Cerebellar cortex (tissue), 1 donor: ENCODE measurements around the gene ARID3A.

Source experiments
- DNase-seq: peaks from one replicate; pipeline ENCODE4 v3.0.0-alpha.2; 2015; ENCODE audit warnings: low spot score

Gene ARID3A

GRCh38 chr19:963486-963951 lies 37.7 kb downstream of the ARID3A start:
- DNase-seq, result no peak

GRCh38 chr19:964116-964520 lies 38.3 kb downstream of the ARID3A start:
- DNase-seq, result no peak

DNA sequence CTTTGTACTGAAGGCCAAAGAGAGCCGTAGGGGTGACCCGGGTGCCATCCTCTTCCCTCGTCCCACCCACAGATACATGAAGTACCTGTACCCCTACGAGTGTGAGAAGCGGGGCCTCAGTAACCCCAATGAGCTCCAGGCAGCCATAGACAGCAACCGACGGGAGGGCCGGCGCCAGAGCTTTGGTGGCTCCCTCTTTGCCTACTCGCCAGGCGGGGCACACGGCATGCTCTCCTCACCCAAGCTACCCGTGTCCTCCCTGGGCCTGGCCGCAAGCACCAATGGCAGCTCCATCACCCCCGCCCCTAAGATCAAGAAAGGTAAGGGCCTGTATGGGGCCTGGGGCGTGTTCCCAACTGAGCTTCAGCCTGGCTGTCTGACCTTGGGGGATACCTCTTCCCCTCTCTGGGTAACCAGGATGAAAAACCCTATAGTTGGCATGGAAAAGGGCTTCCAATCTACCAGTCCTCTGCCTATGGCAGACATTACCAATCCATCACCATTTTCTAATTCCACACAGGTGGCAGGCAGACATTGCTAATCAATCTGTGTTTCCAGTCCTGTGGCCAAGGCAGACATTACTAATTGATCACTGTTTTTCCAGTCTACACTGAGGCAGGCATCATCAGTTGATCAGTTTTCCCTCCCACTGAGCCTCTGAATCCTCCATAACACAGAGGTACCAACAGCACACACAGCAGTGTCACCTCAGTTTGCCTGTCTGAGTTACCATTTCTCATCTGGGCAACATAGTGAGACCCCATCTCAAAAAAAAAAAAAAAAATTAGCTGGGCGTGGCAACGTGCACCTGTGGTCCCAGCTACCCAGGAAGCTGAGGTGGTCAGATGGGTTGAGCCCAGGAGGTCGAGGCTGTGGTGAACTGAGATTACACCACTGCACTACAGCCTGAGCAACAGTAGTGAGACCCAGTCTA lies 39.2 kb downstream of the ARID3A start:
- no peak for DNase-seq

DNA sequence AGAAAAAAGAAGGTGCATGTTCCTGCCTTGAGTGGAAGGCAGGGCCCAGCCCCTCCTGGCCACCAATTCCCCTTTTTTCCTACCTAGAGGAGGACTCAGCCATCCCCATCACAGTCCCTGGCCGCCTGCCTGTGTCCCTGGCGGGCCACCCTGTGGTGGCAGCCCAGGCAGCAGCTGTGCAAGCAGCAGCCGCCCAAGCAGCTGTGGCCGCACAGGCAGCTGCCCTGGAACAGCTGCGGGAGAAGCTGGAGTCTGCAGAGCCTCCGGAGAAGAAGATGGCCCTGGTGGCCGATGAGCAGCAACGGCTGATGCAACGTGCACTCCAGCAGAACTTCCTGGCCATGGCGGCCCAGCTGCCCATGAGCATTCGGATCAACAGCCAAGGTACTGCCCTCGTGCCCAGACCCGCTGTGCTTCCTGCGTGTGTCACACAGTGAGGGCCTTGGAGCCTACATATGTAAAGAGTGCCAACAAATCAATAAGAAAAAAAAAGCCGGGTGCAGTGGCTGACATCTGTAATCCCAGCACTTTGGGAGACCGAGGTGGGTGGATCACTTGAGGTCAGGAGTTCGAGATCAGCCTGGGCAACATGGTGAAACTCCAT lies 40.8 kb downstream of the ARID3A start:
- DNase-seq, result no peak

DNA sequence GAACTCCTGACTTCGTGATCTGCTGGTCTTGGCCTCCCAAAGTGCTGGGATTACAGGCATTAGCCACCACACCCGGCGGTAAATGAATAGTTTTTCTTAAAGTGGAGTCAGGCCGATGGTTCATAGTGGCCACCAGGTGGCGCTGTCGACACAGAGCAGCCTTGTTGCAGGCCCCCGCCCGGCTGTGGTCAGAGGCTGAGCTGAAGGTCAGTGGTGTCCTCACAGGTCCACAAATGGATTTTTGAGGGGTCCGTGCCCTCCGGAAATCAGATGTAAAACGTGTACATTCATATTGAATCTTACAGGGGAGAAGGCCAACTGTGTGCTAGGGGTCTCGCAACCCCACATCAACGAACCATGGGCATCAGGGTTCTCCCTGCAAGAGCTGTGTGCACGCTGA lies 44.9 kb downstream of the ARID3A start:
- no peak for DNase-seq

DNA sequence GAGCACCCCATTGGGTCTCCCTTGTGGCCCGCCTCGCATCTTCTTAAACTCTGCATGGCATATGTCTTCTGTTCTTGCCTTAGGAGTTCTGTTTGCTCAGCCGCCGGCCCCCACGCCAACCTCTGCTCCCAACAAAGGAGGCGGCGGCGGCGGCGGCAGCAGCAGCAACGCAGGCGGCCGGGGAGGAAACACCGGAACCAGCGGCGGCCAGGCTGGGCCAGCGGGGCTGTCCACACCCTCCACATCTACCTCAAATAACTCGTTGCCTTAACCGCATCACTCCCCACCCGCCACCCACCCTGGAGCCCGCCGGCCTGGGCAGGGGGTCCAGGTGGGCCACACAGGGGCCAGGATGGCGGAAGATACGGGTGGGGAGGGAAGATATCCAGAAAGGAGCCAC lies 46.0 kb downstream of the ARID3A start:
- no peak for DNase-seq

DNA sequence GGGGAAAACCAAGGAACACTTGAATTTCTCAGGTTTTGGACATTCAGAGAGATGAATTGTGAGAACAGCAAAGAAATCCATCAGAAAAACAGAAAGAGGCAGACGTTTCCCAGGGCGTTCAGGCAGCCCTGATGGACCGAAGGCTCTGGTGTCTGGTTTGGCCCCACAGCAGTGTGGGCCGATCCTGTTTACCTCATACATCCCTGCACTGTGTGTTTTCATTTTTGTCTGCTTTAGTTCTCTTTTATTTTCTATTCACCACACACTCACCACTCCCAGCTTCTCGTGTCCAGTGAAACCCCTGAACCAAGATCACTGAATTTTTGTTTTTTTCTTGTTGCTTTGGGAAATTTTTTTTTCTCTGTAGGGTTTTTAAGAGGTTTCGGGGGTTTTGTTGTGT lies 46.4 kb downstream of the ARID3A start:
- DNase-seq, result no peak

GRCh38 chr19:973726-974563 lies 48.1 kb downstream of the ARID3A start:
- DNase-seq, result no peak

- no peak for DNase-seq
These were observed 48.9 kb downstream of the ARID3A start for GRCh38 chr19:974564-975257.

DNA sequence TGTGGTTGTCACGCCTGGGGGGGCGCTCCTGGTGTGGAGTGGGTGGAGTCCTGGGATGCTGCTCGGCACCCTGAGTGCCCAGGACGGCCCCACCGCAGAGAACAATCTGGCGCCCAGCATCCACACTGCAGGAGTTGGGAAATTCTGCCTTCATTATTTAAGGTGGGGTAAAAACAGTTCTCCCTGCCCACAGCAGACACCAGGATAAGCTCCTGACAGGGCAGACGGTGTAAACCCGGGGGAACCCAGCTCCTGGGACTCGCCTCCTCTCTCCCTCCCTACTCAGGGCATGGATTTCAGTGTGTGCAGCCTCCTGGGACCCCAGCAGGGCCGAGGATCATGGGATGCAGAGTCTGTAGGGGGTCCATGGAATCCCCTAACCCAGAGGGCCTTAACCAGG lies 50.6 kb downstream of the ARID3A start:
- no peak for DNase-seq

DNA sequence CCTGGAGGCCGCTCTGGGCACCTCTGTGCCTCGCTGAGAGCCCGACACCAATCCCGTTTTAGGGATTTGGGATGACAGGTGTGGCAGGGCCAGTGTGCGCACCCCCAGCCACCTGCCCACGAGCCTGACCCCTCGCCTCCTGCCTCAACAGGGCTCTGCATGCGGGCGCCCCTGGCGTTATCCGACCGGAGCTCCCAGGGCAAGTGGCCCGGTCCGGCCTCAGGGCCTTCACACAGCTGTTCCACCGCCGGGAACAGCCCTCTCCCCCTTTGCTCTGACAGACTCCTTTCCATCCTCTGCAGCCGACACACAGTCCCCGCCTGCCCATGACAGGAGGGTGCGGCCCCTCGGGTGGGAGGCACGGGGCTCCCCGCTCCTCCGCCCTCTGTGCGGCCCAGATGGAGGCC lies 51.2 kb downstream of the ARID3A start:
- no peak for DNase-seq

- DNase-seq, result no peak
These were observed 53.5 kb downstream of the ARID3A start for GRCh38 chr19:979318-979741.

DNA sequence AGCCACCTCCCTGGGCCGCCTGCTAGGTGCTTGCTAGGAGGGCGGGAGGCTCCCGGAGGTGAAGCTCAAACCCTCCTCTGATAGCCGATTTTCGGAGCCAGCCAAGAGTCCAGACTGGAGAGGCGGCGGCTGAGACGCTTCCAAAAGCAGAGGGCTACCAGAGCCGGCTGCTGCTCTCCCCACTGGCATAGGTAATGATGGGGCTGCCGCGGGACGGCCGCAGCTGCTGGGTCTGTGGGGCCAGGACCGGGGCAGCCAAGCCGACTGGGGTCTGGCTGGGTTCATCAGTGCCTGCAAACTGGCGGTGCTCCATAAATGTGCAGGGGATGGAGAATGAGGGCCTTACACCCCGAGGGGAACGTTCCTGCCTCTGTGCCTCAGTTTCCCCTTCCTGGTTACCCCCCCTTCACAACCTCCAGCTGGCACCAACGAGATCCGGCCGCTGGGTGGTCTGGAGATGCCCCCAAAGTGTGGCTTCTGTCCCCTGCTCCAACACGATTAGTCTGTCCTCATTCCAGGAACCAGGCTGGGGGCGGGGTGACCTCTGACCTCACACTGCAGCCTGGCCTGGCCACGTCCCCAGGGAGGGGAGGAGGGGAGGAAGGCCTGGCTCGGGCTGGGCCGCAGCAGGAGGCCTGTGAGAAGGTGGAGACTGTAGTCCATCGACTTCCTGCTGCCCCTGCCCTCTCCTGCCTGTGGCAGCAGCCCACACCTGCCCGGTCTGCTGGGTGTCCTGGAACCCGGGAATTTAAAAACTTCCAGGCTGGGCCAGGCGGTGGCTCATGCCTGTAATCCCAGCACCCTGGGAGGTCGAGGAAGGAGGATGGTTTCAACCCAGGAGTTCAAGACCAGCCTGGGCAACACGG lies 54.5 kb downstream of the ARID3A start:
- peak; percentile 63 for DNase-seq

DNA sequence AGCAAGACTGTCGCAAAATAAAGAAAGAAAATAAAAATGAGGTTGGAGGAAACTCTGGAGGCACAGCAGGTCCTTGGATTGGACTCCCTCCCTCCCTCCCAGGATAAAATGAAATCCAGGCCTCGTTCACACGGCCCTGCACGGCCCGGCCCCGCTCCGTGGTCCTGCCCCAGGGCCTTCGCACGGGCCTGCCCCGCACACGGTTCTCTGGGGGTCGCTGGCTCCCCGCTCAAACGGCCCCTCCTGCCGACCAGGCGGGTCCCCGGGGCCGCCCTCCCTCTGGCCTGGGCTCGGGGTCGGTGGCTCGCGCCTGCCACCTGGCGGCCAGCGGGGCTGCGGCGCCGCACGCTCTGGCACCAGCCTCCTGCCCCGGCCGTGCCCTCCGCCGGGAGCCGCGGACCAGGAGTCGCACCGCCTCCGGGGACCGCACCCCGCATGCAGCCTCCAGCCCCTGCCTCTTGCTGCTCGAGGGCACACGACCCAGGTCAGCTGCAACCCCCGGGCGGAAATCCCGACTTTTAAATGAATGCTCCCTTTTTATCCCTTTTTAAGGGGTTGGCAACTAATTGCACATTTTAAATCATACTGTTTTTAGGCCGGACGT lies 56.8 kb downstream of the ARID3A start:
- peak; percentile 64 for DNase-seq

GRCh38 chr19:984165-984967 lies 58.5 kb downstream of the ARID3A start, which contains the start of gene WDR18:
Gene WDR18, plus strand, starts transcription at chr19:984345. Its CDS starts 9 bp downstream, at chr19:984354.
- DNase-seq, result peak; percentile 91

DNA sequence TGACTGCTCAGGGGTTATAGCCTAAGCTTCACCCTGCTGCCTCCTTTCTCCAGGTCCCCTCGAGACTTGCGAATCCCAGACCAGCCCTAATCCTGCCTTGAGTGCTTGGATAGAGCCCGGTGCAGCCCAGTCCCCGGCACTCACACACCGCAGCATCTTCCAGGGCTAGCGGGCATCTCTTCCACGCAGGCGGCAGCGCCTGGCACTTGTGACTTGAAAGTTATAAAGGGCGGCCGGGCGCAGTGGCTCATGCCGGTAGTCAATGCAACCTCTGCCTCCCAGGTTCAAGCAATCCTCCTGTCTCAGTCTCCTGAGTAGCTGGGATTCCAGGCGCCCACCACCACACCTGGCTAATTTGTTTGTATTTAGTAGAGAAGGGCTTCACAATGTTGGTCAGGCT lies 60.2 kb downstream of the ARID3A start:
- no peak for DNase-seq

- no peak for DNase-seq
These were observed 62.2 kb downstream of the ARID3A start for GRCh38 chr19:988081-988480.

- DNase-seq, result no peak
These were observed 62.7 kb downstream of the ARID3A start for GRCh38 chr19:988510-988909.

GRCh38 chr19:989381-990081 lies 63.7 kb downstream of the ARID3A start:
- no peak for DNase-seq
